Measurements from ENCODE around the gene ACAP2.

The ACAP2 gene

GRCh38 chr3:195441476-195441991 lies 1.3 kb downstream of the ACAP2 start:
- no peak for DNase-seq (ENCODE audit: extremely low read depth, low read depth)
- TF ChIP-seq, protein P1, sequence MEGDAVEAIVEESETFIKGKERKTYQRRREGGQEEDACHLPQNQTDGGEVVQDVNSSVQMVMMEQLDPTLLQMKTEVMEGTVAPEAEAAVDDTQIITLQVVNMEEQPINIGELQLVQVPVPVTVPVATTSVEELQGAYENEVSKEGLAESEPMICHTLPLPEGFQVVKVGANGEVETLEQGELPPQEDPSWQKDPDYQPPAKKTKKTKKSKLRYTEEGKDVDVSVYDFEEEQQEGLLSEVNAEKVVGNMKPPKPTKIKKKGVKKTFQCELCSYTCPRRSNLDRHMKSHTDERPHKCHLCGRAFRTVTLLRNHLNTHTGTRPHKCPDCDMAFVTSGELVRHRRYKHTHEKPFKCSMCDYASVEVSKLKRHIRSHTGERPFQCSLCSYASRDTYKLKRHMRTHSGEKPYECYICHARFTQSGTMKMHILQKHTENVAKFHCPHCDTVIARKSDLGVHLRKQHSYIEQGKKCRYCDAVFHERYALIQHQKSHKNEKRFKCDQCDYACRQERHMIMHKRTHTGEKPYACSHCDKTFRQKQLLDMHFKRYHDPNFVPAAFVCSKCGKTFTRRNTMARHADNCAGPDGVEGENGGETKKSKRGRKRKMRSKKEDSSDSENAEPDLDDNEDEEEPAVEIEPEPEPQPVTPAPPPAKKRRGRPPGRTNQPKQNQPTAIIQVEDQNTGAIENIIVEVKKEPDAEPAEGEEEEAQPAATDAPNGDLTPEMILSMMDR (IDR thresholded peaks at IDR 0.05; ENCODE audit: low read depth, low read length) = no peak

GRCh38 chr3:195441051-195441450 lies 1.8 kb downstream of the ACAP2 start:
- DNase-seq (ENCODE audit: extremely low read depth, low read depth) = no peak
- TF ChIP-seq, protein P1 (IDR thresholded peaks at IDR 0.05; ENCODE audit: low read depth, low read length) = no peak

GRCh38 chr3:195440379-195440778 lies 2.4 kb downstream of the ACAP2 start:
- TF ChIP-seq, protein P1 (IDR thresholded peaks at IDR 0.05; ENCODE audit: low read depth, low read length) = no peak
- DNase-seq (ENCODE audit: extremely low read depth, low read depth) = no peak

DNA sequence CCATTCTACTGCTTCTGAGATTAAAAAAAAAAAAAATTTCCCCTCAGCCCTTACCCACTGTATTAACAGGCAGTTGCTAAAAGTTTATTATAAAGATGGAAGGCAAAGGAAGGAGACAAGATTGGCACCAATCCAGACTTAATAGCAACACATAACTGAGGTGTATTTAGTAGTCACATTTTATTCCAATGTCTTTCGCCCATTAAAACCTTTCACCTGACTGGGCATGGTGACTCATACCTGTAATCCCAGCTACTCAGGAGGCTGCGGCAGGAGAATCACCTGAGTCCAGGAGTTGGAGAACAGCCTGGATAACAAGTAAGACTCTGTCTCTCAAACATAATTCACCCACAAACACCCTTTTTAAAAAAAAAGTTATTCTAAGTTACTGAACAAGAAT lies 4.4 kb downstream of the ACAP2 start:
- DNase-seq (ENCODE audit: extremely low read depth, low read depth) = no peak
- TF ChIP-seq, protein P1 (IDR thresholded peaks at IDR 0.05; ENCODE audit: low read depth, low read length) = no peak

DNA sequence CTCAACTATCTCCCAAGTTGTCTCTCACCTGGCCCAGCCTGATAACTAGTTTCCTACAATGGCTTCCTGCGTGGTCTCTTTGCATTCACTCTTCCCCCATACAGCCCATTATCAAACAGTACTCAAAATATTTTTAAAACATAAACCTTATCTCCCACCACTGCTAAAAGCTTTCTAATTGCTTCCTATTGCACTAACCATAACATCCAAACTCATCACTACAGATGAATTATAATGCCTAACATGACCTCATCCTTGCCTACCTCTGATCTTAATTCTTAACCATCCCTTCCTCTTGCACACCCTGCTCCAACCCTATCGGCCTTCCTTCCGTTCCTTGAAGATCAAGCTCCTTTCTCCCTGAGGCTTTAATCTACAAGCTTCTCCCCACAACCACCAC lies 17.0 kb downstream of the ACAP2 start:
- TF ChIP-seq, protein P1 (IDR thresholded peaks at IDR 0.05; ENCODE audit: low read depth, low read length) = no peak
- no peak for DNase-seq (ENCODE audit: extremely low read depth, low read depth)

DNA sequence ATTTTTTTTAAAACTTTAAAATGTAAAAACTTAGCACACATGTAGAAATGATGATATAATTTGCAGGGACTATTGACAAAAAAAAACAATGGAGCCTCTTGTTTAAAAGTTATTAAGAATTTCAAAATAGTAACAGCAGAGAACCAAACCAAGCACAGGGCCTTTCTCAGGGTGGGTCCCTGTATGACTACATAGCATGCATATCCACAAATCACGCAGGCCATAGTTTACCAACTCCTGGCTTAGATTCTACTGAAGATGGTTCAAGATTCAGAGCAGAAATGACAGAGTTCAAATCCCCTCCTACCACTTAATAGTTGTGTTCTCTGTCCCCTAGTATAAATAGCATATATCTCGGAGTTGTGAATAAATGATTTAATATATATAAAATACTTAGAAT lies 19.0 kb downstream of the ACAP2 start:
- DNase-seq (ENCODE audit: extremely low read depth, low read depth) = no peak
- TF ChIP-seq, protein P1 (IDR thresholded peaks at IDR 0.05; ENCODE audit: low read depth, low read length) = no peak

DNA sequence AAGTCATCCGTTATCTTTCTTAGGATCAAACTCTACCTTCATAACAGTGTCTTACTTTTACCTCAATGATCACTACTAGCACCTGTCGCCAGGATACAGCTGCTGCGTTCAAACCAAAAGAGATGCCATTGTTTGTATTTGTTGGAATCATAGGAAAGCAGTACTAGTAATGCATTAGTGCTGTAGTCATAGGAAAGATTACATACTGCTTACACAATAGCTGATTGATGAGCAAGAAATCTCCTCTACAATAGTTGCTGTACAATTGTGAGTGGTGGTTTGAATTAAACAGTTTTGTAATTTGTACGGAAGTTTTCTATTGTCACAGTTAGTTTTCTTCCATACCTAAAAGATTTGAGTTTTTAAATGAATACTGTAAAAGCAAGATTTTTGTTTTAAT lies 21.4 kb downstream of the ACAP2 start:
- TF ChIP-seq, protein P1 (IDR thresholded peaks at IDR 0.05; ENCODE audit: low read depth, low read length) = no peak
- DNase-seq (ENCODE audit: extremely low read depth, low read depth) = no peak

Data from AG09319 (cell line).